Adipose tissue (tissue), 3 donors: ENCODE measurements around the gene SPAG16. TPM values are rescaled to one million over a fixed set of nuclear protein-coding genes. Genes with fewer than 3 reads are reported as not detected.

Experiments
- H3K27ac ChIP-seq: one replicate; pipeline ENCODE4 v1.5.1; 2013; ENCODE audit warnings: low read depth, low read length
- whole genome bisulfite sequencing, 3 donors: extraction: QIAGEN DNeasy Blood & Tissue Kit; methylation state at CpG; one replicate each; pipeline ENCODE4 v1.1.7; 2013; 5-methylcytosine and 5-hydroxymethylcytosine counted together
- polyA plus RNA-seq, 3 donors: library from polyadenylated mRNA; stranded (reverse); fragments of 200-250 nt; gene quantifications; one replicate each; pipeline ENCODE4 v1.2.3, GENCODE V29; 2013
- donor health status: healthy with polysubstance abuse.
- donor health status: Bipolar disorder and iron deficiency.
- donor health status: healthy.

Gene SPAG16
- polyA plus RNA-seq, 3 donors, result 8.1 to 22.7 (median 9.9) TPM

DNA sequence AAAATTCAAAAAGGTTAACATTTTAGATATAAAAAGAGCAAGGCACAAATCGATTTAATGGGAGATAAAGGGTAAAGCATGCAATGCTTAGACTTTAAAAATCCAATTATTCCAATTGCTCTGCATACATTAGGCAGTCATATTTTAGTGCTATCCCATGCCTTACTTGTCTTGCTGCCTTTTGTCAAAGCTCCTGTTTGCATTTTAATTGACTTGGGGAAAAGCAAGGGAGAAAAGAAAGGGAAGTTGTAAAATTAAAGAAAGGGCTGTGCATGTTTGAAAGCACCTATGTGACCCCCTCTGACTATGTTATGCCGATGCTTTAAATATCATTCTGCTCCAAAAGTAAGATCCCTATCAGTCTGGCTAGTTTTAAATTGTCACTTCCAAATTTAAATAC, 932.9 kb downstream of the SPAG16 start:
- 43 to 71% (median 63%) methylated on average over 2 of the region's 2 CpGs for WGBS, 3 donors
- H3K27ac ChIP-seq, result no peak overlapping the region

DNA sequence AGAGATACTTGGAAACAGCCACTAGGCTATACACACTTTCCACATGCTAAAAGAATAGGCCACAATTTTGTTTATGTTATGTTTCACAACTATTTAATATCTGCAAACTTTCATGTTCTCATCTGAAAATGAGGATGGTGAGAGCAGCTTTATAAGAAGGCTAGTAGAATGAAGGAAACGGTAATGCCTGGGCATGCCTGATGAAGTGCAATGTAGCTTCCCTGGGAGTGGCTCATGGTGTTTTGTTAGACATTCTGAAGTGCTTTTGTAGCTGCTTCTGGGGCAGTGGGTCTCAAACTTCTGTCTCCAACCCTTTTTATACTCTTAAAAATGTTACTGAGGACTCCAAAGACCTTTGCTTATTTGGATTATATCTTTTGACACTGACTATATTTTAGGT, 933.3 kb downstream of the SPAG16 start:
- WGBS, 3 donors, result 53 to 69% (median 55%) methylated on average over 1 of the region's 1 CpG
- H3K27ac ChIP-seq, result no peak overlapping the region

DNA sequence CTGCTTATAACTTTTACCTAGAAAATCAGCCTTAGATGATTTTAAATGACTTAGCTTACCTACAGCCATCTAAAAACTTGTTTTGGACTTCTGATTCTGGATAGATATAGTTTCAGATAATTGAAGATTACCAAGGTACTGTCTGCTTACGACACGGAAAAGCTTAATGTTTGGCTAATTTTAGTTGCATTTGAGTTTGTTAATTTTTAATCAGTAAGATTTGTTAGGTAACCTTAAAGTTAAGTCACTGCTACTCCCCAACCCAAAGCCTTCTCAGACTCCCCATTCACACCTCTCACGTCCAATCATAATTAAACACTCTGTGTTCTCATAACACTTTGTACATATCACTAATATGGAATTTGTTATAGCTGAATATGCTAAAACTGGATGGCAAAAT, 936.0 kb downstream of the SPAG16 start:
- no peak overlapping the region for H3K27ac ChIP-seq
- WGBS, 3 donors, result 25 to 60% (median 59%) methylated on average over 3 of the region's 3 CpGs

DNA sequence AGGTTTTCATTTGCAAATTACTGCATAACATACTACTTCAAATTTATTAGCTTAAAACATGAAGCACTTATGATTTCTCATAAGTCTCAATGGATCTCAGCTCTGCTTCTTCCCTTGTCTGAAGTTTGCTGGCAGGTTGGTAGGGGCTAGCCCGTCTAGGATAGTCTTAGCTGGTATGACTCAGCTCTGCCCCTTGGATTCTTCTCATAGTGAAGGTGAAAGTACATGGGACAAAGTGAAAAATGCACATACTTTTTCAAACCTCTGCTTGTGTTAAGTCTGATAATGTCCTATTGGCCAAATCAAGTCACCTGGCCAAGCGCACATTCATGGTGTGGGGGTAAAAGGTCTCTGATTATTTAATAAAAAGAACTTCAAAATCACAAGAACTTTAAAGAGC, 941.8 kb downstream of the SPAG16 start:
- no peak overlapping the region for H3K27ac ChIP-seq
- 80 to 82% (median 81%) methylated on average over 2 of the region's 2 CpGs for WGBS, 3 donors

DNA sequence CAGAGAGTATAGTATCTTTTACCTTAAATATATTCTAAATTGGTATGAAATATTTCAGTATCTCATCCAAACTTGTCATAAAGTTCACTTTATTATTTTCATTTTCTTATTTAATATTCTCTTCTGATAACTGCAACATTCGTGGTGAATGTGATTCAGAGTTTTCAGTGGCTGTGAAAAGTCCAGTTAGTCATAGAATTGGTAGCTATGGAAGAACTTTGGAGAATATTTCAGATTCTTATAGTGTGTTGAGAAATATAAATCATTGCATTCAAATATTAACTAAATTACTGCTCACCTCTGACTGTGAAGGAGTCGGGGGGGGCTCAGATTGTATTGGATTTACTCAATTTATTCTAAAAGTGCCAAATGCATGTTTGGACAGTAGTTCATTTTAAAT, 948.0 kb downstream of the SPAG16 start:
- H3K27ac ChIP-seq, result no peak overlapping the region
- 26 to 66% (median 65%) methylated on average over 2 of the region's 2 CpGs for WGBS, 3 donors

DNA sequence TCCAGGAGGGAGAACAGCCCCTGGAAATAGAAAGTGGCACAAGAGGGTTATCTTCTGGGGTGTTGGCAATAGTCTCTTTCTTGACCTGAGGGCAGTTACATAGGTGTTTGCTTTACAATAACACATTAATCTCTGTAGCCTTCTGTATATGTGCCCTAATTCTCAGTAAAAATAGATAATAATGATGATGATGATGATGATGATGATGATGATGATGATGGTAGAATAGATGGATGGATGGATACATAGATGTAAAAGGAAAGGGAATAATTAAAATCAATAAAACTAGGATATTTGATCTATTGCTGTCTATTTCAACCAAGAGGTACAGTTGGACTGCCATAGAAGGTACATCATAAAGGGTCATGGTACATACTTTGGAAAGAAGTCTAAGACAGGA, 948.9 kb downstream of the SPAG16 start:
- H3K27ac ChIP-seq, result no peak overlapping the region

DNA sequence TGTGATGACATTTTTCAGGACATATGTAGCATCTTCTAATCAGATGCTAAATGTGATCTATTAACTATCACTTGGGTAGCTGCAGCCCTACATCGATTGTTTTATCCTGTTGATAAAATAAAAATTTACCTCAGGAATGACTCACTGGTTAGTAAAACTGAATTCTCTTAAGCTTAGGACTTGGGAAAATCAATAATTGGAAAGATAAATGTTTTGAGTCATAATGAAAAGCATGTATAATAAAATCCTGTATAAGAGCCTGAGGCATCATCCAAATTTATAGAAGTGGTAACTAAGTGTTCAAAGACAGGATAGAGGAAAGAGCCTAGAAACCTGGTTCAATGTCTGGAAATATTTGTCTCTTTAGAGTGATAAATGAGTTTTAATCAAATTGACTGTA, 958.5 kb downstream of the SPAG16 start:
- H3K27ac ChIP-seq, result no peak overlapping the region
- WGBS, 3 donors, result 48 to 90% (median 77%) methylated on average over 1 of the region's 1 CpG

DNA sequence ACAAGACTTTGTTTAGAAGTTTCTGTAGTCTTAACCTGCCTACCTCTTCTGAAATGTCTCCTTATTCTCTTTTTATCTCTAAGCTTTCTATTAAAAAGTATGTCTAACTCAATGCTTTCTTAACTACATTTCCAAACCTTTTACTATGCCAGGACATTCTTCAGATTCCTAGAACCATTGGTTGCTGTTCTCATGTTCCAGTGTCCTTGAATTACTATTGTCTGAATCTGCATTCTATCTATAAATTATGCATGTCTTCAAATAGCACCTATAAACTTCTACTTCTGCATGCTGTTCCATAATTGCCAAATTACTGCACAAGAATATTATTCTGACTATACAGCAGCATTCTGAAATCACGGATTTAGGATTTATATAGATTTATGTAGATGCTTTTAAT, 960.6 kb downstream of the SPAG16 start:
- WGBS, 3 donors, result 66 to 72% (median 67%) methylated on average over 1 of the region's 1 CpG
- no peak overlapping the region for H3K27ac ChIP-seq

DNA sequence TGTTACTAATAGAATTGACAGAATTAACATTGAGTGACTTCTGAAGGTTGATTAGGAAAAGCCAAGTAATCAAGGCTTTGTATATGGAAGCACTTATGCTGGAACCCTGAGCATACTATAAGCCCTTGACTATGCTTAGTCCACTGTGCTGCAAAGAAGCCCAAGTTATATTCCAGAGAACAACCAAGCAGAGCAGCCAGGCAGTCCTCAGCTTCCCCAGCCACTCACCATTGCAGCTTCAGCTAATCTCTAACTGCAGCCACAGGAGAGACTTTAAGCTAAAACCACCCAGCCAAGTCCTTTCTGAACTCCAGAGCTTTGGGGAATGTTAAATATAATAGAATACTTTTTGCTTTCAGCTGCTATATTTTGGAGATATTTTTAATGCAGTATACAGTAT, 962.2 kb downstream of the SPAG16 start:
- H3K27ac ChIP-seq, result no peak overlapping the region

DNA sequence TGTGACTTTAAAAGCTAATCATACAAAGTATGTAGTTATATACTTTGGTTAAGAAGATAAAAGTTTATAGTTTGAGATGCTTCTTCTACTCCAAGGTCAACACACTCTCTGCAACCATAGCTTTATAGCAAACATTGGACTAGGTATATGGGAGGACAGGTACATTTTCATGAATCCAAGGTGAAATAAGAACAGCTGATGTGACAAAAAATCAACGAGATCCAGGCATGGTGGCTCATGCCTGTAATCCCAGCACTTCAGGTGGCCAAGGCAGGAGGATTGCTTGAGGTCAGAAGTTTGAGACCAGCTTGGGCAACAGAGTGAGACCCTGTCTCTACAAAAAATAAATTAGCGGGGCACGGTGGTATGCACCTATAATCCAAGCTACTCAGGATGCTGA, 963.3 kb downstream of the SPAG16 start:
- no peak overlapping the region for H3K27ac ChIP-seq
- WGBS, 3 donors, result 82 to 87% (median 84%) methylated on average over 3 of the region's 3 CpGs

DNA sequence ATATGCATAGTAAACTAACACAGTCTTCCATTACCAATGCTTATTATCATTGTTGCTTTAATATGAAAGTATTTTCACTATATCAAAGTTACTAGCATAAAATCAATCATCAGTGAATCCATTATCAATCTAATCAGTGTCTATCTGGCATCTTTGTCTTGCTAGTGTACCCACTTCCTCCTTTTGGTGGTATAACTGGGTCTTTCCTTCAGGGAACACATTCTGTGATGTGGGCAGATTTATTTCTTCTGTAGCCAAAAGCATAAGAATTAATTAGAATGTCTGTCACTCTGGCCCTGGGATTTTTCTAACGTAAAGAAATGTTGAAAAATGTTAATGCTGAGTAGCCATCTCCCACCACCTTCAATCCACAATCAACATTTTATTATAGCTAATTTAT, 970.8 kb downstream of the SPAG16 start:
- H3K27ac ChIP-seq, result no peak overlapping the region
- 50 to 73% (median 59%) methylated on average over 1 of the region's 1 CpG for WGBS, 3 donors

DNA sequence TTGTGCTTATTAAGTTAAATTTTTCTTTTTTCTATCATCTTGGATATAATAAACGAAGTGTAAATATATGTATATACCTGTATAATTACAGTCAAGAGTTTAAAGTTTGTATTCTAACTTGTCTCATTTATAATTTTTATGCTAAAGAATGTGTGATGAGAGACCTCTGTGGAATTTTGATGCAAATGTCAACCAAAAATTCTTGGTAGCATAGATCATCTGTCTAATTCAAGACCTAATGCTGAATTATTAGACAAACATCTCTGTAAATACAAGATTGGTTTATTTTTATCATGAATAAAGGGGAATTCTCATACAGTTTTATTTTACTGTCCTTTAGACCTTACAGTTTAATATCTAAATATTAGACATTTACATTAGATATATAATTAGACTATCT, 977.4 kb downstream of the SPAG16 start:
- 71 to 79% (median 75%) methylated on average over 1 of the region's 1 CpG for WGBS, 3 donors
- H3K27ac ChIP-seq, result no peak overlapping the region

DNA sequence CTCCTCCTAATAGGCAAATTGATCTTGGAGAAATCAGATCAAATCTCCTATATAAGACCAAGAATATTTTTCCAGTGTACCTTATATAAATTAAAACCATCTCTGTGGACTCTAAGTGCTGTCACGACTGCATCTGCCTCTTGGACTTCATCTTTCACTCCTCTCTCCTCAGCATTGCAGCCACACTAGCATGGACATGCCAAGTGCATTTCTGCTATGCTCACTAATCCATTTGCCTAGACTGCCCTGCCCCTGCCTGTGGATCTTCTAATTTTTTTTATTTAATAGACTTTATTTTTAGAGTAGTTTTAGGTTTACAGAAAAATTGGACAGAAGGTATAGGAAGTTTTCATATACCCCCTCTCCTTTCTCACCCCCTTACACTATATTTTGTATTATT, 979.9 kb downstream of the SPAG16 start:
- H3K27ac ChIP-seq, result no peak overlapping the region
- 38 to 56% (median 40%) methylated on average over 1 of the region's 1 CpG for WGBS, 3 donors

DNA sequence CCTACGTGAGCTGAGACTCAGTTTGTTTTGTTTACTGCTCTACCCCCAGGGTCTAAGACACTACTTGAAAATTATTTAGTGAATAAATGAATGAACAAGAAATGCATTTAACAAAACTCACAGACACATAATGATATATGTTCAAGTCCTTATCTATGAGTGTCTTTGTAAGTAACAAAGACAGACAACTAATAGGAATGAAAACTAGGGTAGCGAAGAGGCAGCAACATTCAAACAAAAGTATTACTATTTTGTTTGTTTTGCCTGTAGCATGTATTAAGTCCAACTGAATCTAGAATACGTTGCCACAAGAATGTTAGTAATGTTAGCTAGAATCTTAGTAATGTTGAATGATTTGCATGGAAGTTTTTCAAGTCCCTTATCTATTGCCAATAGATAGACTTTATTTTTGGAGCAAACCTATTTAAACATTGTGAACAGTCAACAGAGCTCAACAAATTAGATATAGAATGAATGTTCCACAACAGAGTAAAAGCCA, 981.8 kb downstream of the SPAG16 start:
- 52 to 71% (median 69%) methylated on average over 3 of the region's 3 CpGs for WGBS, 3 donors
- H3K27ac ChIP-seq, result no peak overlapping the region

DNA sequence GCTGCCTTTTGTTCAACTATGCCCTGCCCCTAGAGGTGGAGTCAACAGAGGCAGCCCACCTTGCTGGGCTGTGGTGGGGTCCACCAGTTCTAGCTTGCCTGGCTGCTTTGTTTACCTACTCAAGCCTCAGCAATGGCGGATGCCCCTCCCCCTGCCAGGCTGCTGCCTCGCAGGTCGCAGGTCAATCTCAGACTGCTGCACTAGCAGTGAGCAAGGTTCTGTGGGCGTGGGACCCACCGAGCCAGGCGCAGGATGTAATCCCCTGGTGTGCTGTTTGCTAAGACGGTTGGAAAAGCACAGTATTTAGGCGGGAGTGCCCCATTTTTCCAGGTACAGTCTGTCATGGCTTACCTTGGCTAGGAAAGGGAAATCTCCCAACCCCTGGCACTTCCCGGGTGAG, 993.6 kb downstream of the SPAG16 start:
- 76 to 82% (median 82%) methylated on average over 9 of the region's 9 CpGs for WGBS, 3 donors
- H3K27ac ChIP-seq, result no peak overlapping the region

DNA sequence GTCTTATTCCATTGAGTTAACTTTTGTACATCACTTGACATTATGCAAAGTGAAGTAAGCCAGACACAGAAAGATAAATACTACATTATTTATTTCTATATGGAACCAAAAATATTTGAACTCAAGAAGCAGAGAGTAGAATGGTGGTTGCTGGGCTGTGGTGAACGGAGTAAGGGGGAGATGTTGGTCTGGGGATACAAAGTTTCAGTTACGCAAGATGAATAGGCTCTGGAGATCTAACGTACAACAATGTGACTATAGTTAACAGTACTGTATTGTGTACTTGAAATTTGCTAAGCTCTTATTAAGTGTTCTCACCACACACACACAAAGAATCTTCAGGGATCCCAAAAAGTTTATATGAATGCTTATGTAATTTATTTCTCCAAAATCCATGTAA, 1001.7 kb downstream of the SPAG16 start:
- no peak overlapping the region for H3K27ac ChIP-seq
- WGBS, 3 donors, result 44 to 50% (median 48%) methylated on average over 3 of the region's 3 CpGs

DNA sequence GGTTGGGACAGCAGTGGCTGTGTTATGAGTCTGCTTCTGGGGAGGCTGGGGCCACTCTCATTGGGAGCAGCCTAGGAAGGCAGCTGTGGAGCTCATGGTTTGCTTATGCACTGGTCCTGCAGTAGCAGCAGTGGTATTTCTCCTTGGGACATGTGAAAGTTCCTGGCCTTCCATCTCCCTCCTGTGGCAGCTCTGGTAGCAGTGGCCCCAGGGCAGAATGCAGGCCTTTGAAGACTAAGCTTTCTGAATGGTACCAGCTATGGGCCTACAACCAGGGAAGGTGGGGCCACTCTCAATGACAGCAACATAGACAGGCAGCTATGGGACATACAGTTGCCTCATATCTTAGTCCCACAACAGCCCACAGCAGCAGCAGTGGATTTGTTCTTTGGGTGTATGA, 1009.3 kb downstream of the SPAG16 start:
- no peak overlapping the region for H3K27ac ChIP-seq

DNA sequence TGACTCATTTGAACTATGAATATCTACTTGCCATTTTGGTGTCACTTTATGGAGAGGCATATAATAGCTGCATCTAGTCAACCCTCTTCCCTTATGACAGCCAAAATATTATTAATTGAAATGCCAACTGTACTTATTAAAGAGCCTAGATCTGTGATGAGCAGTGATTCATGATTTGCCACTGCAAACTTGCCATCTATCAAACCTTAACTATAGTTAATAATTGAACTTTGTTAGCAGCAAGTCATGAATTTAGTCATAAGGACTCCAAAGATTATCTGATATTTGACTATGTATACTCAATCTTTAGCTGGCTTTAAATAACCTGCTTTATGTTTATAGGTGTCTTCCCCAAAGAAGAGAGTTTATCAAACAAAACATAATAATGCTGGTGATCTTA, 1010.2 kb downstream of the SPAG16 start:
- no peak overlapping the region for H3K27ac ChIP-seq

DNA sequence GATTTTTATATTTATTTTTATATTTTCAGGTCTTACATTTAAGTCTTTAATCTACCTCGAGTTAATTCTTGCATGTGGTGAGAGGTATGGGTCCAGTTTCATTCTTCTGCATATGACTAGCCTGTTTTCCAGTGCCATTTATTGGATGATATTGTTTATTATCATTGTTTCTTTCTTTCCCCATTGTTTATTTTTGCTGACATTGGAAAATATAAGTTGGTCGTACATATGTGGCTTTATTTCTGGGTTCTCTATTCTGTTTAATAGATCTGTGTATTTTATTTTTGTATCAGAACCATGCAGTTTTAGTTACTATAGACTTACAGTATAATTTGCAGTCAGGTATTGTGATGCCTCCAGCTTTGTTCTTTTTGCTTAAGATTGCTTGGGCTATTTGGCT, 1013.2 kb downstream of the SPAG16 start:
- WGBS, 3 donors, result 57 to 71% (median 67%) methylated on average over 2 of the region's 2 CpGs
- no peak overlapping the region for H3K27ac ChIP-seq

DNA sequence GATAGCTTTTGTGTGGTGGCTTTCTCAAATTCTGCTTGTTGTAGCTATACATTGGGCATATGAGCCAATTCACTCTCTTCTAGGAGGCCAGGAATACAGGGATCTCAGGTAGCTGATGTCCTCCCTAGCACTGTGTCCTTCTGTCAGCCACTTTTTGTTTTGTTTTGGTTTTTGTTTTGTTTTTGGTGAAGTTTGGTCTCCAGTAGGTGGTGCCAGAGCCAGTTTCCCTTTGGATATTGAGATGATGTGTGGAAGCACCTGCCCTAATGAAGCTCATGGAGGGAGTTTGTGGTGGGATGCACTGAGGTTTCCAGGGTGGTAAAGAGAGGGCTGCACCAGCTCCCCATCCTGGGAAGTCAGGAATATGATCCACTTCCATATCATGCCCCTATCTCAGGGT, 1026.1 kb downstream of the SPAG16 start:
- H3K27ac ChIP-seq, result no peak overlapping the region

DNA sequence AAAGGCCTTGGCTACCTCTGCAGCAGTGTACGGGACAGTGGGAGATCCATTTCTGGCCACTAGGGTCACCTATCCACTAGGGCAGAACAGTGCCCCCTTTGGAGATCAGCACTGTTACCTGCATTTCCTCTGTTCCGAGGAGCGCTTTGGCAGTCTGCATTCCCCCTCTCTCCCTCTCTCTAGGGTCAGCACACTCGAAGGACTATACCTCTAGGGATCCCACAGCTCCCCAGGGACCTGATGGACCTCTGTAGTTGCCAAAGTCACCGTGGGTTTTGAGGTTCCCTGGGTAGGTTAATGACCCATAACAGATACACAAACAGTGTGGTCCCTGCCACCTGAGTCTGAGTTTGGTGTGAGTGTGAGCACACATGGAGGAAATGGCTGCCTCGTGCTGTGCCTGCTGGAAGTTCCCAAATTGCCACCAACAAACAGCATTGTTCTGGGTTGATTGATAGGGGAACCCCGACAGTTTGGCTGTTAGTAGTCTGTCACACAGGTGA, 1026.8 kb downstream of the SPAG16 start:
- WGBS, 3 donors, result 69 to 77% (median 70%) methylated on average over 7 of the region's 7 CpGs

More for the DNA sequence above, 1026.8 kb downstream of the SPAG16 start:
- no peak overlapping the region for H3K27ac ChIP-seq
